Right cardiac atrium (tissue), 5 donors: ENCODE results near the gene SPACA9. TPM values are rescaled to one million over a fixed set of nuclear protein-coding genes. Genes with fewer than 3 reads are reported as not detected.

Experiments used
- ATAC-seq, 2 donors: fragments of 200-7000 bp; cut with Tn5 transposase; one replicate each; pipeline versions ENCODE4 v1.8.0 to v1.9.1; 2020; ENCODE audit warnings: moderate library complexity in 2 of 2, mild to moderate bottlenecking in 1 of 2
- DNase-seq, 3 donors: peaks; one replicate each; pipeline ENCODE4 v3.0.0-alpha.2; 2020
- H3K27ac ChIP-seq: one replicate; pipeline ENCODE4 v1.5.1; 2013; ENCODE audit warnings: mild to moderate bottlenecking, low read length, control low read depth, moderate library complexity
- H3K27me3 ChIP-seq: one replicate; pipeline ENCODE4 v1.6.1; 2013; ENCODE audit not compliant: control insufficient read depth, insufficient read depth
- H3K4me1 ChIP-seq: one replicate; pipeline ENCODE4 v1.6.1; 2013; ENCODE audit warnings: low read length; ENCODE audit not compliant: control insufficient read depth, insufficient read depth
- H3K4me3 ChIP-seq: one replicate; pipeline ENCODE4 v1.5.1; 2013; ENCODE audit warnings: low read length, control low read depth
- H3K9me3 ChIP-seq: one replicate; pipeline ENCODE4 v1.6.1; 2013; ENCODE audit warnings: low read length; ENCODE audit not compliant: control insufficient read depth
- WGBS: extraction: QIAGEN DNeasy Blood & Tissue Kit; methylation state at CpG from one replicate; pipeline ENCODE4 v1.1.7; 2013; 5-methylcytosine and 5-hydroxymethylcytosine counted together
- intact Hi-C, 4 donors: fragments of 100-400 bp; cut with DNase I; formaldehyde crosslinking; loops; one replicate each; pipeline versions ENCODE4 v1.11.0 to v1.14.0; 2022 to 2023
- polyA plus RNA-seq: library from polyadenylated mRNA; stranded (reverse); fragments of 200-250 nt; gene quantifications from one replicate; pipeline ENCODE4 v1.2.3, GENCODE V29; 2013
- total RNA-seq, 4 donors: library from RNA; stranded (reverse); fragmentation: NEBNext Ultra II Directional; extraction: Animal tissue kit (Norgen Biotek cat#: 25700); gene quantifications; one replicate each; pipeline ENCODE4 v1.2.1, GENCODE V29; 2021
- donor health status: healthy with polysubstance abuse.
- donor health status: DM: no; HTN: yes; CAD: no.
- donor health status: DM: no; HTN: no; CAD: no.
- donor health status: DM: no; HTN: yes; CAD: no; lungs with severe emphysema.
- donor health status: DM: yes; HTN: yes; CAD: no.

Gene SPACA9
- total and polyA plus RNA-seq, 5 donors, result 6.2 to 11.2 (median 9.4) TPM

DNA sequence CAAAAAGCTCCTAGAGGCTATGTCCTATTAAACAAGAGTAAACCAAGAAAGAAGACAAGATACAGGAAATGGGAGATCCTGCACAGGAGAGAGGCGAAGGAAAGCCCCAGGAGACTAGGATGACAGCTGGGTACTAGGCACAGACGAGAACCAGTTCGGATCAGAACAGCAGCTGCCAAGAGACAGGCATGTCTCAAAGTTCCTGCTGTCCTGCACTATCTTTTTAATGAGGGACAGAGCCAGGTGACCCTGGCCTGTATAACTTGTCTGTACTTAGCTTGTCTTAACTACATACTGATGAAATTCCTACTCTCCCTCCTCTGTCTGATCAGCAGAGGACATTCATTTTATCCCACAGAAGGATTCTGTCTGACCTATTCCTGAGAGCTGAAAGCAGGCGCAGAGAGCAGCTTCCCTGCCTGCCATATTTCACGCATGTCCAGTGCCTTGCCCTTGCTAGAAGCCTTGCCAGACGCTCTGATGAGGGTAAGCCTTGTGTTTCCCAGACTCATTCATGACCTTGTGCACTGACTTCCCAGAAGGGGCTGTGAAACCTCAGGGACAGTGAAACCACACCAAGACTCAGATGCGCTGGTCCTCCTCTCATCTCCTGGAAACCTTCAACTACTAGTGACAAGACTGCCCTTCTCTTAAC lies 41.0 kb downstream of the SPACA9 start:
- no peak for DNase-seq
- ATAC-seq, result no peak
- H3K27me3 ChIP-seq, result no peaks in the 10 kb centered on the region
- 90% methylated on average over 7 of the region's 7 CpGs for WGBS
- no peak overlapping the region for H3K4me3 ChIP-seq
- H3K4me1 ChIP-seq, result no peaks in the 10 kb centered on the region
- H3K27ac ChIP-seq, result no peak overlapping the region
- intact Hi-C loops, result no loop called here
- H3K9me3 ChIP-seq, result no peaks in the 10 kb centered on the region

DNA sequence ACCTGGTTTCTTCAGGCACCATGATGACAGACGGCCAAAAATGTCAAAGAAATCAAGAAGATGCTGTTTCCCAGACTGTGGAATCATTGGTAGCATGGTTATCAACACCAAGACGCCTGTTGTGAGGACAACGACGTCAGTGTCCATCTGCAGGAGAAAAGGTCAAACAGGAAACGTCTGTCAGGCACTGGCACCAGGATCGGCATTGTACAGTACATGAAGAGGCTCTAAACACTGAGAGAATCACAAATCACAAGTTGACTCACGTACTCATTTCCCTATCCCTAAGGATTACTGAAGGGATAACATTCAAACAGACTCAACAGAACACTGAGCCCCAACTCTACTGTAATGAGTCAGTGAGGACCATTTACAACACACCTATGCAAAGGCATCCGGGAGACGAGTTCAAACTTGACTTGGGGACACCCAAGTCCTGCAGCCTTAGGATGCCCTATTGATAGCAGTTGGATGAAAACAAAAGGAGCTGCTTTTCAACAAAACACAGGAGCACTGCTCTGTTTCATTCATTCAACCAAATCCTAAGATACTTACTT lies 44.7 kb downstream of the SPACA9 start:
- no peaks in the 10 kb centered on the region for H3K4me1 ChIP-seq
- no peaks in the 10 kb centered on the region for H3K27me3 ChIP-seq
- intact Hi-C loops, result no loop called here
- ATAC-seq (no peak), DNase-seq (no peak)
- H3K27ac ChIP-seq, result no peak overlapping the region
- no peak overlapping the region for H3K4me3 ChIP-seq
- H3K9me3 ChIP-seq, result no peaks in the 10 kb centered on the region
- 76% methylated on average over 9 of the region's 9 CpGs for WGBS

DNA sequence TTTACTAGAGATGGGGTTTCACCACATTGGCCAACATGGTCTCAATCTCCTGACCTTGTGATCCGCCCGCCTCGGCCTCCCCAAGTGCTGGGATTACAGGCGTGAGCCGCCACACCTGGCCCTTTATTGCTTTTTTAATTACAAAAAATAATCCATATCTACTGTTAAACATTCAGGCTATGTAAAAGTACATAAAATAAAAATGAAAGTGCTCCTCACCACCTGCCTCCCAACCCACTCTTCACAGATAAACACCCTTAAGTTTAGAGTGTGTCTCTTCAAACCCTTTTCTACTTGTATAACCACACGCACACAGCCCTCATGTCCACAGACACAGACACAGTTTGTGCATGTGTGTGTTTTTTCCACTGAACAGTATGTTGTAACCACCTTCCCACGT lies 49.0 kb downstream of the SPACA9 start:
- no peaks in the 10 kb centered on the region for H3K9me3 ChIP-seq
- no peak overlapping the region for H3K27ac ChIP-seq
- ATAC-seq, result no peak
- no peaks in the 10 kb centered on the region for H3K27me3 ChIP-seq
- DNase-seq, result no peak
- H3K4me3 ChIP-seq, result no peak overlapping the region
- intact Hi-C loops, result no loop called here
- H3K4me1 ChIP-seq, result no peaks in the 10 kb centered on the region
- 94% methylated on average over 7 of the region's 7 CpGs for WGBS

DNA sequence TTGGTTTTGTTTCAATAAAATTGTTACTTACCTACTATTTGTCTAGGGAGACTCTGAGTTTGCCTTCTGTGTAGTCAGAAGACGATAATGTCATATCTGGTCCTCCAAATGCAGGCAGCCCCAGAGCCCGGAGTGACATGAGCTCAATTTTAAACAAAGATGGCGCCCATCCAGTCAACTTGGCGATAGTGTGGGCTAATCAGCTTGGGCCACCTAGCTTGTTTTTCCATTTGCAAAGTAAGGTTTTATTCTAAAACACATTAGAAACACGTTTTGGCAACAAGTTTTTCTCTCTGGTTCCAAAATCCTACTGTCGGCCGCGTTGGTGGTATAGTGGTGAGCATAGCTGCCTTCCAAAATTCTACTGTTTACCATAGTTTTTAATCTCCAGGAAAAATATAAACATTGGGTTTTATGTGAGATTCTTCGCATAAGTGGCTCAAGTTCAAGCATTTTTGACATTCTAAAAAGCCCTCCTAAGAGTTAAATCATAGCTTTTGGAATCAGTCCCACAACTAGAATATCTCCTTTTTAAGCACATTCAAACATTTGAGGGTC lies 52.6 kb downstream of the SPACA9 start:
- ATAC-seq (no peak), DNase-seq (no peak)
- intact Hi-C loops, result no loop called here
- H3K4me3 ChIP-seq, result no peak overlapping the region
- WGBS, result 91% methylated on average over 9 of the region's 9 CpGs
- no peak overlapping the region for H3K27ac ChIP-seq
- H3K27me3 ChIP-seq, result no peaks in the 10 kb centered on the region
- H3K4me1 ChIP-seq, result no peaks in the 10 kb centered on the region
- no peaks in the 10 kb centered on the region for H3K9me3 ChIP-seq

DNA sequence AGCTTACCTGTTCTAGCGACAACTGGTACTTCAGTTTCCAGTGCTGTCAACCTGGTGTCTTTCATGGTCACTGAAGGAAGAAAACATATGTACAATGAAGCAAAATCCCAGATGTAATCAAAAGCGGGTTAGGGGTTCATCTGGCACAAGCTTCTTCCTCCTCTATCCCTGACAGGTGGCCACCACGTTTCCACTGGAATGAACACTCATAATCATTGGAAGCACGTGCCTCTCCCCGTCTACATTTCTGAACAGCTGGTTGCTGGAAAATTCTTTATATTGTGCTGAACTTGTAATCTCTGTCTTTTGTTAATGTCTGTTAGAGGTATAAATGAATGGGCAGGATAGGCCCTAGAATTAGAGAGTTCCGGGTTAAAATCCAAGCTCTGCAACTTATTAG lies 56.3 kb downstream of the SPACA9 start:
- H3K4me1 ChIP-seq, result no peaks in the 10 kb centered on the region
- H3K9me3 ChIP-seq, result no peaks in the 10 kb centered on the region
- no peaks in the 10 kb centered on the region for H3K27me3 ChIP-seq
- WGBS, result 84% methylated on average over 6 of the region's 6 CpGs
- ATAC-seq (no peak), DNase-seq (no peak)
- no peak overlapping the region for H3K4me3 ChIP-seq
- intact Hi-C loops, result no loop called here
- no peak overlapping the region for H3K27ac ChIP-seq

DNA sequence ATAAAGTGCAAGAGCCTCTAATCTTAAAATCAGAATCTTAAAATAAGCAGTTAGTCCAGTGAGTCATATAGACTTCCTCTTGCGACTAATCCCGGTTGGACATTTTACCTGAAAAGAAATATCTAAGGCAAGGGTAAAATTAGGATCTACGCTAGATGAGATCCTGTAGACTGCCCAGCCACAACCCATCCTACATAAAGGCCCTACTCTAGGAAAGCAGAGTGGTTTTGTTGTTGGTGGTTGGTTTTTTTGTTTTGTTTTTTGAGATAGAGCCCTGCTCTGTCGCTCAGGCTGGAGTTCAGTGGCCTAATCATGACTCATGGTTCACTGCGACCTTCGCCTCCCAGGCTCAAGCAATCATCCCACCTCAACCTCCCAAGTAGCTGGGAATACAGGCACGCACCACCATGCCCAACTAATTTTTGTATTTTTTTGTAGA lies 58.8 kb downstream of the SPACA9 start:
- H3K4me1 ChIP-seq, result no peaks in the 10 kb centered on the region
- intact Hi-C loops, result no loop called here
- H3K9me3 ChIP-seq, result no peaks in the 10 kb centered on the region
- no peaks in the 10 kb centered on the region for H3K27me3 ChIP-seq
- no peak overlapping the region for H3K4me3 ChIP-seq
- no peak overlapping the region for H3K27ac ChIP-seq
- 91% methylated on average over 7 of the region's 7 CpGs for WGBS
- DNase-seq (no peak), ATAC-seq (no peak)

DNA sequence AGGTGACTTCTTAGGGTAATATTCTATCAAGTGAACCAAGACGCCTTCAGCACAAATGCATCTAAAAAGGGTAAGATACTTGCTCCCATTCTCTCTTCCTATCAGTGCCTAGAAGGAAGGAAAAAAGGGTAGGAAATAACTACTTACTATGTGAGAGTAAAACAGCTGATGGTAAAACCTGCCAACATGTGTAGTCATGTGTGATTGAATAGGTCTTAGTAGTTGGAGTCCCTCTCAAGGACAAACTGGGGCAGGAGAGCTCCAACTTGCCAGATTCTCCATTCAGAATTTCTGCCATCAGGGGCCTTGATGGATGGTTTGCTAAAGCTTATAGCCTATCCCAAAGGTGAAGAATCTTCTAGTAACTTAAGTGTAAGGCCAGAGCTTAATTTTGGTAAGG lies 60.5 kb downstream of the SPACA9 start:
- Histone ChIP-seq H3K27me3 (no peaks in the 10 kb centered on the region), H3K4me1 (peaks cover 5% of the 10 kb centered on the region), H3K9me3 (no peaks in the 10 kb centered on the region), H3K4me3 (no peak overlapping the region), H3K27ac (no peak overlapping the region)
- 92% methylated on average over 1 of the region's 1 CpG for WGBS
- DNase-seq (no peak), ATAC-seq (no peak)
- intact Hi-C loops, result no loop called here

Other genes starting within 250 kb of the SPACA9 start
- gene DDX31, start 208.9 kb upstream of the SPACA9 start, total RNA-seq, result 1 to 10 TPM; 3.7 to 7.4 (median 5.2) TPM
- 2.7 TPM for gene DDX31, start 208.9 kb upstream of the SPACA9 start, polyA plus RNA-seq
- 1 to 10 TPM; 9.2 to 9.7 (median 9.6) TPM for gene GTF3C4, start 208.4 kb upstream of the SPACA9 start, total RNA-seq
- gene GTF3C4, start 208.4 kb upstream of the SPACA9 start, polyA plus RNA-seq, result 2.6 TPM
- gene AK8, start 614 bp upstream of the SPACA9 start, total RNA-seq, result 1 to 10 TPM in 1 of 4 donors, under 1 TPM in 3; 0.25 to 1.0 (median 0.31) TPM
- gene AK8, start 614 bp upstream of the SPACA9 start, polyA plus RNA-seq, result 0.66 TPM
- 10 to 100 TPM; 30.5 to 43.1 (median 38.6) TPM for gene TSC1, start 65.7 kb downstream of the SPACA9 start, total RNA-seq
- gene TSC1, start 65.7 kb downstream of the SPACA9 start, polyA plus RNA-seq, result 15.7 TPM
- gene GFI1B, start 99.8 kb downstream of the SPACA9 start, total RNA-seq, result under 1 TPM; 0.32 to 0.56 (median 0.40) TPM
- 0.16 TPM for gene GFI1B, start 99.8 kb downstream of the SPACA9 start, polyA plus RNA-seq
- gene GTF3C5, start 152.1 kb downstream of the SPACA9 start, total RNA-seq, result 10 to 100 TPM; 28.9 to 41.1 (median 32.4) TPM
- 39.2 TPM for gene GTF3C5, start 152.1 kb downstream of the SPACA9 start, polyA plus RNA-seq
- gene CEL, start 183.1 kb downstream of the SPACA9 start, total RNA-seq, result 1 to 10 TPM; 2.9 to 9.7 (median 5.2) TPM
- 2.8 TPM for gene CEL, start 183.1 kb downstream of the SPACA9 start, polyA plus RNA-seq
- gene RALGDS, start 242.3 kb downstream of the SPACA9 start, total RNA-seq, result 10 to 100 TPM; 18.5 to 36.3 (median 32.1) TPM
- 33.8 TPM for gene RALGDS, start 242.3 kb downstream of the SPACA9 start, polyA plus RNA-seq